ENCODE results near the gene CDCA5. TPM values are rescaled to one million over a fixed set of nuclear protein-coding genes. Genes with fewer than 3 reads are reported as not detected.

The CDCA5 gene
- total RNA-seq, 1 experiment from 2014 or later = 94.8 TPM

DNA sequence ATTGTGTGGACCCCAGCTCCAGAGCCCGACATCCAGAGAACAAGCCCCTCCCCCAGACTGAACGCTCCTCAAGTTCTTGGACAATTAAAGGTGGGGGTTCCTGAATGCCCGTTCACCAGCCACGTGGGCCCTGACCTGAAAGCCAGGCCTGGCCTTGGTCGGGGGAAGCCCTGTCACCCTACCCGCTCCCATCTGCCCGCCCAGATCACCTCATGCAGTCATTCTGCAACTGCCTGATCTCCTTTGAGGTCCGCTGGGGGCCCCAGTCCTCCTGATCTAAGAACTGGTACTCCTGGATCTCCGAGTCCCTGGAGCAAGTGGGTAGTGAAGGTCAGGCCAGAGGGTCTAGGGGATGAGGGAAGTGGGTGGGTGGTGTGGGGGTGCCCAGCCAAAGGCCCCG, 16.4 kb downstream of the CDCA5 start:
- H2BK120ac ChIP-seq (ENCODE audit: low read depth, low read length, poor library complexity, severe bottlenecking) = no peak overlapping the region
- no peak overlapping the region for H2AK5ac ChIP-seq (ENCODE audit: insufficient read length, low read length)
- no peak overlapping the region for H3K4ac ChIP-seq (ENCODE audit: low read depth, low read length)
- no peak overlapping the region for H3K56ac ChIP-seq (ENCODE audit: insufficient read length, low read depth, low read length)
- peak overlapping the region in 1 of 2 experiments; percentile 63; a peak in 2 of 5 replicates for H3K4me3 Mint-ChIP-seq
- no peak overlapping the region for H3K4me2 ChIP-seq (ENCODE audit: insufficient read depth, insufficient read length, low read length)
- H2BK5ac ChIP-seq (ENCODE audit: insufficient read length, low read length) = no peak overlapping the region
- no peak overlapping the region for H3K27ac ChIP-seq (ENCODE audit: insufficient read length, low read depth, low read length)
- no peak overlapping the region for H3T11ph ChIP-seq (ENCODE audit: low read length)
- no peak overlapping the region for H2BK15ac ChIP-seq (ENCODE audit: low read depth, low read length)
- no peaks in the 10 kb centered on the region for H4K20me1 ChIP-seq (ENCODE audit: control insufficient read depth, insufficient read depth, insufficient read length)
- no peaks in the 10 kb centered on the region for H3K9me3 ChIP-seq (ENCODE audit: control insufficient read depth, low read depth, low read length)
- H3K79me1 ChIP-seq (ENCODE audit: insufficient read depth, low read depth, low read length, poor library complexity, severe bottlenecking) = no peaks in the 10 kb centered on the region
- H3K79me2 ChIP-seq (ENCODE audit: insufficient read depth, low read length) = no peaks in the 10 kb centered on the region
- H3K36me3 Mint-ChIP-seq (ENCODE audit: insufficient read depth in 1 of 3, low read depth in 3 of 3) = no peaks in the 10 kb centered on the region
- no peaks in the 10 kb centered on the region for H3K9me3 Mint-ChIP-seq
- no peak overlapping the region for H3K9ac ChIP-seq (ENCODE audit: extremely low read depth, insufficient read length, low read length)
- TF ChIP-seq, protein P1, sequence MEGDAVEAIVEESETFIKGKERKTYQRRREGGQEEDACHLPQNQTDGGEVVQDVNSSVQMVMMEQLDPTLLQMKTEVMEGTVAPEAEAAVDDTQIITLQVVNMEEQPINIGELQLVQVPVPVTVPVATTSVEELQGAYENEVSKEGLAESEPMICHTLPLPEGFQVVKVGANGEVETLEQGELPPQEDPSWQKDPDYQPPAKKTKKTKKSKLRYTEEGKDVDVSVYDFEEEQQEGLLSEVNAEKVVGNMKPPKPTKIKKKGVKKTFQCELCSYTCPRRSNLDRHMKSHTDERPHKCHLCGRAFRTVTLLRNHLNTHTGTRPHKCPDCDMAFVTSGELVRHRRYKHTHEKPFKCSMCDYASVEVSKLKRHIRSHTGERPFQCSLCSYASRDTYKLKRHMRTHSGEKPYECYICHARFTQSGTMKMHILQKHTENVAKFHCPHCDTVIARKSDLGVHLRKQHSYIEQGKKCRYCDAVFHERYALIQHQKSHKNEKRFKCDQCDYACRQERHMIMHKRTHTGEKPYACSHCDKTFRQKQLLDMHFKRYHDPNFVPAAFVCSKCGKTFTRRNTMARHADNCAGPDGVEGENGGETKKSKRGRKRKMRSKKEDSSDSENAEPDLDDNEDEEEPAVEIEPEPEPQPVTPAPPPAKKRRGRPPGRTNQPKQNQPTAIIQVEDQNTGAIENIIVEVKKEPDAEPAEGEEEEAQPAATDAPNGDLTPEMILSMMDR (conservative IDR thresholded peaks at IDR 0.05) = no peak
- H3K4me1 ChIP-seq (ENCODE audit: insufficient read depth, low read length) = peaks cover 6% of the 10 kb centered on the region; the same call in 1 of the 2 replicates
- WGBS (ENCODE audit: extremely low coverage, insufficient read length, low lambda C conversion rate) = no CpG with 5 or more reads among the region's 10 CpGs
- peaks cover 21 to 31% of the 10 kb centered on the region in 2 experiments for H3K4me1 Mint-ChIP-seq
- no peaks in the 10 kb centered on the region for H3K23me2 ChIP-seq (ENCODE audit: insufficient read length, low read depth, low read length, poor library complexity, severe bottlenecking)
- H3K27me3 ChIP-seq (ENCODE audit: insufficient read depth, low read length) = no peaks in the 10 kb centered on the region
- no peak overlapping the region for H2BK12ac ChIP-seq (ENCODE audit: insufficient read length, low read depth, low read length)
- no peak overlapping the region for H3K18ac ChIP-seq (ENCODE audit: insufficient read length, low read depth, low read length)
- no peak overlapping the region for H3K14ac ChIP-seq (ENCODE audit: insufficient read depth, low read length)
- H2BK20ac ChIP-seq (ENCODE audit: low read depth, low read length, poor library complexity, severe bottlenecking) = no peak overlapping the region
- H2AFZ ChIP-seq (ENCODE audit: low read length) = no peak overlapping the region
- no peak for DNase-seq
- H4K5ac ChIP-seq (ENCODE audit: insufficient read length, low read depth, low read length) = no peak overlapping the region
- no peak overlapping the region for H4K8ac ChIP-seq (replicated peaks; ENCODE audit: insufficient read length, low read depth, low read length)
- no peaks in the 10 kb centered on the region for H3K27me3 Mint-ChIP-seq (ENCODE audit: low read depth)
- peak overlapping the region; percentile 92 to 97 (median 95) for H3K27ac Mint-ChIP-seq
- no peak overlapping the region for H3K23ac ChIP-seq (ENCODE audit: insufficient read length, low read depth, low read length)
- peak overlapping the region; percentile 67 for H4K91ac ChIP-seq (ENCODE audit: insufficient read length, low read depth, low read length)

All from H9 (cell line).